HepG2 (cell line): ENCODE results near the gene MRNIP. TPM values are rescaled to one million over a fixed set of nuclear protein-coding genes. Genes with fewer than 3 reads are reported as not detected.
"Not testable (repeated sequence)": the region's sequence is repeated elsewhere in the genome, so short reads cannot be mapped to it uniquely, and the experiment has no call there.

Source experiments
- ATAC-seq: fragments of 200-7000 bp; cut with Tn5 transposase; 3 replicates; pipeline ENCODE4 v1.9.1; 2020; ENCODE audit warnings: mild to moderate bottlenecking, moderate library complexity
- BruUV-seq: library from RNA; stranded (reverse); fragments of 400-500 nt; replicated peaks from 2 replicates; lab custom pipeline; 2021; lab: Mats Ljungman, UMichigan
- CTCF ChIA-PET: fragments of 300-600 bp; formaldehyde crosslinking; extraction: SDS; loops from one replicate; lab custom pipeline; 2021; ENCODE audit warnings: low total read pairs, inconsistent platforms, low intra/inter-chr PET ratio; lab: Yijun Ruan, JAX
- POLR2A ChIA-PET: fragments of 350-600 bp; sonication (Branson Sonifier 250); formaldehyde crosslinking; loops from one replicate; lab custom pipeline; 2020; ENCODE audit warnings: antibody characterized with exemption, inconsistent platforms; lab: Yijun Ruan, JAX
- DNase-seq: peaks from one replicate; pipeline ENCODE4 v3.0.0-alpha.2; 2015; ENCODE audit warnings: low spot score
- FAIRE-seq: peaks from 3 replicates; lab custom pipeline; 2011; peaks lifted over from hg19 to GRCh38; lab: Jason Lieb, UNC
- H2AFZ ChIP-seq: one replicate; pipeline ENCODE4 v1.6.1; 2011; ENCODE audit warnings: low read length, inconsistent platforms
- H3K27ac ChIP-seq: fragments of 300-600 bp; 3 replicates; pipeline ENCODE4 v1.8.0; 2011; ENCODE audit warnings: mixed run types, mild to moderate bottlenecking, mixed read lengths, low read length, inconsistent platforms; ENCODE audit not compliant: insufficient read depth; ENCODE audit errors: extremely low read length
- H3K27me3 ChIP-seq, 2 experiments: fragments of 200-600 bp in 1 of 2; 2 replicates in 1 of 2; 3 replicates in 1 of 2; pipeline versions ENCODE4 v1.6.0 to v1.8.0; 2011; ENCODE audit warnings: low read length in 2 of 2, mild to moderate bottlenecking in 2 of 2, moderate library complexity in 2 of 2, inconsistent platforms in 1 of 2; ENCODE audit not compliant: insufficient read depth in 2 of 2, control insufficient read depth in 1 of 2
- H3K36me3 ChIP-seq, 2 experiments: fragments of 200-600 bp in 1 of 2; replicated peaks in 1 of 2; 2 replicates in 1 of 2; 3 replicates in 1 of 2; pipeline versions ENCODE4 v1.5.1 to v1.8.0; 2011; ENCODE audit warnings: low read length in 2 of 2, inconsistent platforms in 1 of 2; ENCODE audit not compliant: insufficient read depth in 2 of 2, control insufficient read depth in 1 of 2
- H3K4me1 ChIP-seq: 2 replicates; pipeline ENCODE4 v1.5.1; 2012; ENCODE audit warnings: low read length, inconsistent platforms; ENCODE audit not compliant: insufficient read depth
- H3K4me2 ChIP-seq: 2 replicates; pipeline ENCODE4 v1.6.0; 2011; ENCODE audit warnings: low read depth, low read length, inconsistent platforms
- H3K4me3 ChIP-seq, 3 experiments: fragments of 200-600 bp in 1 of 3; sonication (generic), shearing (Covaris generic) in 1 of 3; replicated peaks in 1 of 3; 2 replicates each; pipeline ENCODE4 v1.5.1; 2011 to 2016; ENCODE audit warnings: low read length in 3 of 3, inconsistent platforms in 2 of 3, low read depth in 2 of 3, mild to moderate bottlenecking in 2 of 3, control low read depth in 1 of 3, mixed read lengths in 1 of 3; ENCODE audit not compliant: insufficient read depth in 1 of 3
- H3K79me2 ChIP-seq: one replicate; pipeline ENCODE4 v1.6.1; 2011; ENCODE audit warnings: low read length, inconsistent platforms; ENCODE audit not compliant: insufficient read depth
- H3K9ac ChIP-seq: 2 replicates; pipeline ENCODE4 v1.6.0; 2011; ENCODE audit warnings: mild to moderate bottlenecking, low read depth, low read length, inconsistent platforms; ENCODE audit not compliant: insufficient read depth
- H3K9me3 ChIP-seq: 2 replicates; pipeline ENCODE4 v1.5.1; 2012; ENCODE audit warnings: mild to moderate bottlenecking, low read length
- H4K20me1 ChIP-seq: 2 replicates; pipeline ENCODE4 v1.6.0; 2011; ENCODE audit warnings: inconsistent platforms, mild to moderate bottlenecking, low read length, moderate library complexity; ENCODE audit not compliant: insufficient read depth
- AGO1 ChIP-seq: fragments of 200-400 bp; formaldehyde crosslinking; IDR thresholded peaks from 2 replicates; pipeline ENCODE4 v1.6.1; 2017; ENCODE audit warnings: mild to moderate bottlenecking, low read depth, low read length, moderate library complexity; ENCODE audit not compliant: poor library complexity, severe bottlenecking
- AGO2 ChIP-seq: fragments of 200-400 bp; formaldehyde crosslinking; optimal IDR thresholded peaks from 2 replicates; pipeline ENCODE3; 2017; ENCODE audit warnings: mild to moderate bottlenecking, low read depth, low read length, moderate library complexity
- RBM22 ChIP-seq: fragments of 200-400 bp; formaldehyde crosslinking; optimal IDR thresholded peaks from 2 replicates; pipeline ENCODE3; 2017; ENCODE audit warnings: mild to moderate bottlenecking, low read length, moderate library complexity
- ZNF616 ChIP-seq: sonication (generic); formaldehyde crosslinking; IDR thresholded peaks from 2 replicates; pipeline ENCODE4 v1.5.0; 2020; ENCODE audit warnings: low read depth, mild to moderate bottlenecking, missing genetic modification reagents
- ZNF724P ChIP-seq: sonication (generic); formaldehyde crosslinking; IDR thresholded peaks from 2 replicates; pipeline ENCODE4 v1.8.0; 2022; ENCODE audit warnings: missing genetic modification reagents, borderline replicate concordance
- WGBS: methylation state at CpG from one replicate; pipeline ENCODE4 v1.1.6; 2017; ENCODE audit warnings: low lambda C conversion rate; 5-methylcytosine and 5-hydroxymethylcytosine counted together
- in situ Hi-C: cut with HindIII; loops from 2 replicates; pipeline ENCODE4 v1.10.0; 2017; ENCODE audit warnings: low pct_unique_long_range_greater_than_20kb; ENCODE audit not compliant: extremely low pct_ligation_motif_present
- intact Hi-C: fragments of 100-400 bp; cut with micrococcal nuclease; formaldehyde crosslinking; loops from one replicate; pipeline ENCODE4 v1.10.0; 2022; ENCODE audit not compliant: unreplicated experiment
- polyA plus RNA-seq, 8 experiments: library from polyadenylated mRNA; depleted of rRNA in 3 of 8; stranded (reverse) in 7 of 8; unstranded in 1 of 8; fragments of >200 nt; fragmentation: Illumina TruSeq in 4 of 8; extraction: Trizol in 4 of 8; gene quantifications; 2 replicates each; pipeline versions ENCODE4 v1.2.1 to v1.2.3, GENCODE V29; 2011 to 2016; ENCODE audit warnings: low read depth in 4 of 8, missing spikeins in 1 of 8, mixed read lengths in 1 of 8; ENCODE audit not compliant: insufficient read depth in 1 of 8
- total RNA-seq, 5 experiments: library from RNA; depleted of rRNA; stranded (reverse); fragments of >200 nt; fragmentation: Illumina TruSeq; extraction: Trizol; gene quantifications; 2 replicates each; pipeline ENCODE4 v1.2.3, GENCODE V29; 2016; ENCODE audit warnings: low read depth in 1 of 5

The MRNIP gene
- total and polyA plus RNA-seq, 2 of the 13 experiments (the other 11 are each of a cell fraction or from before 2014, with no cell fraction given) = 15.5 to 34.1 TPM

GRCh38 chr5:179791881-179792611 lies 66.6 kb downstream of the MRNIP start:
- WGBS = 73% methylated on average over 4 of the region's 15 CpGs
- H3K9me3 ChIP-seq = no peaks in the 10 kb centered on the region
- no TSS peak for BruUV-seq
- DNase-seq (no peak), FAIRE-seq (no peak), ATAC-seq (no peak)
- CTCF ChIA-PET = no interaction called here
- intact Hi-C loops (no loop called here), in situ Hi-C loops (no loop called here)
- H2AFZ ChIP-seq = no peak overlapping the region
- no peak overlapping the region for H3K27ac ChIP-seq
- H3K4me2 ChIP-seq = no peak overlapping the region; the same call in 1 of the 2 replicates
- no peaks in the 10 kb centered on the region for H4K20me1 ChIP-seq
- H3K36me3 ChIP-seq = peaks cover 0 to 1% of the 10 kb centered on the region in 2 experiments; a peak in 1 of 5 replicates
- H3K9ac ChIP-seq = no peak overlapping the region
- no peaks in the 10 kb centered on the region for H3K79me2 ChIP-seq
- H3K27me3 ChIP-seq = no peaks in the 10 kb centered on the region
- TF ChIP-seq ZNF616 (CRISPR knock-in tag) (no peak), ZNF724P (CRISPR knock-in tag) (no peak), AGO2 (peak; percentile 45), AGO1 (peak; percentile 17), RBM22 (peak; percentile 16)
- no peak overlapping the region for H3K4me3 ChIP-seq
- POLR2A ChIA-PET = no interaction called here
- peaks cover 53% of the 10 kb centered on the region for H3K4me1 ChIP-seq

GRCh38 chr5:179789278-179789677 lies 69.3 kb downstream of the MRNIP start:
- BruUV-seq, H2AFZ ChIP-seq, POLR2A ChIA-PET, intact Hi-C loops, FAIRE-seq, H3K4me2 ChIP-seq, H3K9me3 ChIP-seq, H4K20me1 ChIP-seq, DNase-seq, H3K79me2 ChIP-seq, H3K9ac ChIP-seq, H3K4me3 ChIP-seq, ATAC-seq, H3K27me3 ChIP-seq, CTCF ChIA-PET, H3K27ac ChIP-seq, in situ Hi-C loops, H3K36me3 ChIP-seq: not testable (repeated sequence)
- H3K4me1 ChIP-seq = peaks cover 36% of the 10 kb centered on the region
- WGBS = 98% methylated on average over 9 of the region's 9 CpGs
